ENCODE measurements around the gene SEMA3A.

- TF ChIP-seq, protein P1, sequence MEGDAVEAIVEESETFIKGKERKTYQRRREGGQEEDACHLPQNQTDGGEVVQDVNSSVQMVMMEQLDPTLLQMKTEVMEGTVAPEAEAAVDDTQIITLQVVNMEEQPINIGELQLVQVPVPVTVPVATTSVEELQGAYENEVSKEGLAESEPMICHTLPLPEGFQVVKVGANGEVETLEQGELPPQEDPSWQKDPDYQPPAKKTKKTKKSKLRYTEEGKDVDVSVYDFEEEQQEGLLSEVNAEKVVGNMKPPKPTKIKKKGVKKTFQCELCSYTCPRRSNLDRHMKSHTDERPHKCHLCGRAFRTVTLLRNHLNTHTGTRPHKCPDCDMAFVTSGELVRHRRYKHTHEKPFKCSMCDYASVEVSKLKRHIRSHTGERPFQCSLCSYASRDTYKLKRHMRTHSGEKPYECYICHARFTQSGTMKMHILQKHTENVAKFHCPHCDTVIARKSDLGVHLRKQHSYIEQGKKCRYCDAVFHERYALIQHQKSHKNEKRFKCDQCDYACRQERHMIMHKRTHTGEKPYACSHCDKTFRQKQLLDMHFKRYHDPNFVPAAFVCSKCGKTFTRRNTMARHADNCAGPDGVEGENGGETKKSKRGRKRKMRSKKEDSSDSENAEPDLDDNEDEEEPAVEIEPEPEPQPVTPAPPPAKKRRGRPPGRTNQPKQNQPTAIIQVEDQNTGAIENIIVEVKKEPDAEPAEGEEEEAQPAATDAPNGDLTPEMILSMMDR (IDR thresholded peaks at IDR 0.05): no peak
- TF ChIP-seq POLR2A (IDR thresholded peaks at IDR 0.05): no peak
Measured at GRCh38 chr7:84085147-84085546, 109.4 kb downstream of the SEMA3A start.

All from ovary (tissue), 3 donors.